Esophagus squamous epithelium (tissue), 5 donors: ENCODE data around the gene CFAP206. TPM values are rescaled to one million over a fixed set of nuclear protein-coding genes. Genes with fewer than 3 reads are reported as not detected.
A peak's percentile ranks its signal among the peaks of the same experiment; 100 is the strongest.

ENCODE experiments used
- DNase-seq: peaks from one replicate; lab custom pipeline; 2025; lab: John Stamatoyannopoulos, UW
- H3K27ac ChIP-seq, 4 donors: fragments of 200-600 bp; sonication (generic); one replicate each; pipeline ENCODE4 v1.5.1; 2016 to 2019; ENCODE audit warnings: mild to moderate bottlenecking in 1 of 4
- H3K27me3 ChIP-seq, 4 donors: fragments of 200-600 bp; sonication (generic); 1 replicate in 3 of 4; 2 replicates in 1 of 4; pipeline versions ENCODE4 v1.5.1 to v1.6.0; 2017 to 2021; ENCODE audit warnings: antibody characterized with exemption in 1 of 4
- H3K36me3 ChIP-seq, 3 donors: fragments of 200-600 bp; sonication (generic); one replicate each; pipeline ENCODE4 v1.5.1; 2016 to 2019
- H3K4me1 ChIP-seq, 3 donors: fragments of 200-600 bp; sonication (generic); one replicate each; pipeline ENCODE4 v1.5.1; 2017 to 2019
- H3K4me3 ChIP-seq, 4 donors: fragments of 200-600 bp; sonication (generic); 1 replicate in 3 of 4; 2 replicates in 1 of 4; pipeline ENCODE4 v1.5.1; 2016 to 2019; ENCODE audit warnings: mild to moderate bottlenecking in 2 of 4, moderate library complexity in 1 of 4
- H3K9me3 ChIP-seq, 3 donors: fragments of 200-600 bp; sonication (generic); one replicate each; pipeline ENCODE4 v1.5.1; 2016 to 2019
- CTCF ChIP-seq, 6 experiments: fragments of 450-650 bp in 4 of 6; fragments of 200-600 bp in 2 of 6; sonication (generic) in 2 of 6; IDR thresholded peaks; one replicate each; pipeline ENCODE4 v1.5.1; 2016 to 2019; ENCODE audit warnings: antibody characterized with exemption in 6 of 6, mild to moderate bottlenecking in 4 of 6, moderate library complexity in 4 of 6
- POLR2A ChIP-seq, 4 donors: fragments of 450-650 bp; IDR thresholded peaks; one replicate each; pipeline ENCODE4 v1.6.1; 2017; ENCODE audit warnings: antibody characterized with exemption in 4 of 4, mild to moderate bottlenecking in 4 of 4, moderate library complexity in 3 of 4
- WGBS, 2 donors: methylation state at CpG; one replicate each; pipeline ENCODE4 v1.1.5; 2018; 5-methylcytosine and 5-hydroxymethylcytosine counted together
- intact Hi-C: fragments of 100-400 bp; cut with DNase I; formaldehyde crosslinking; loops from one replicate; pipeline ENCODE4 v1.15.0; 2022
- total RNA-seq, 4 donors: library from RNA; depleted of rRNA; stranded (reverse); fragments of >200 nt; gene quantifications; one replicate each; pipeline ENCODE4 v1.1.0, GENCODE V29; 2016
- donor health status: DM: yes; HTN: yes; CAD: no.

The CFAP206 gene
- total RNA-seq, 4 donors from 2014 or later, result 0.26 TPM; not detected in 3

GRCh38 chr6:87396595-87397392, 11.0 kb upstream of the CFAP206 start:
- Histone ChIP-seq H3K27ac (no peak overlapping the region), H3K27me3 (no peaks in the 10 kb centered on the region), H3K9me3 (no peaks in the 10 kb centered on the region), H3K4me3 (no peak overlapping the region), H3K36me3 (no peaks in the 10 kb centered on the region), H3K4me1 (no peaks in the 10 kb centered on the region)
- DNase-seq, result no peak
- intact Hi-C loops, result no loop called here
- no peak for TF ChIP-seq CTCF (IDR thresholded peaks at IDR 0.05)
- no peak for TF ChIP-seq POLR2A (IDR thresholded peaks at IDR 0.05)
- 68 to 70% methylated on average over 10 of the region's 10 CpGs for WGBS, 2 donors

DNA sequence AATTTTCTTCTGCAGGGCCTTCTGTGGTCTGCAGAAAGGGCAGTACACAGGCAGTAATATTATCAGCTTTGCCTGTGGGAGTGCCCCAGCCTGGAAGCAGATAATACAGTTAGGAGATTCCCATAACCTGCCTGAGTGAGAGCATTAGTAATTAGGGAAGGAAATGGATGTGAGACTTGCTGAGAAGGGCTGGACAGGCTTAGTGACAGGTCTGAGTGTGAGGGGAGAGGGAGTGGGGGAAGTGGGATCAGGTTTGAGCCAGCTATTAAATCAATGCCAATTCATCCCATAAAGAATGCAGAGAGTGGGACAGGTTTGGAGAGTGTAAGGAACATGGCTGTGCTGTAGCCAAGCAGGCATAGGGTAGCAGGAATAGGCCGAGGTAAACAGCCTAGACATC, 10.1 kb upstream of the CFAP206 start:
- Histone ChIP-seq H3K4me3 (no peak overlapping the region), H3K27me3 (no peaks in the 10 kb centered on the region), H3K27ac (no peak overlapping the region), H3K4me1 (no peaks in the 10 kb centered on the region), H3K36me3 (no peaks in the 10 kb centered on the region), H3K9me3 (no peaks in the 10 kb centered on the region)
- TF ChIP-seq CTCF (IDR thresholded peaks at IDR 0.05) (no peak), POLR2A (IDR thresholded peaks at IDR 0.05) (no peak)
- intact Hi-C loops, result no loop called here
- WGBS, 2 donors, result 70 to 91% methylated on average over 1 of the region's 1 CpG
- DNase-seq, result no peak

GRCh38 chr6:87401832-87402231, 5.9 kb upstream of the CFAP206 start:
- intact Hi-C loops, result no loop called here
- TF ChIP-seq POLR2A (IDR thresholded peaks at IDR 0.05) (no peak), CTCF (IDR thresholded peaks at IDR 0.05) (no peak)
- no peaks in the 10 kb centered on the region for H3K27me3 ChIP-seq
- DNase-seq, result no peak
- H3K9me3 ChIP-seq, result no peaks in the 10 kb centered on the region
- H3K36me3 ChIP-seq, result no peaks in the 10 kb centered on the region
- no peak overlapping the region for H3K27ac ChIP-seq
- H3K4me1 ChIP-seq, result no peaks in the 10 kb centered on the region
- H3K4me3 ChIP-seq, result no peak overlapping the region
- WGBS, 2 donors, result 64 to 82% methylated on average over 3 of the region's 3 CpGs

- intact Hi-C loops, result no loop called here
- DNase-seq, result no peak
- peak overlapping the region; percentile 71 to 98 (median 82) for H3K4me3 ChIP-seq
- no peaks in the 10 kb centered on the region for H3K27me3 ChIP-seq
- H3K36me3 ChIP-seq, result no peaks in the 10 kb centered on the region
- H3K4me1 ChIP-seq, result peaks cover 0 to 13% (median 2%) of the 10 kb centered on the region in 3 donors
- H3K9me3 ChIP-seq, result no peaks in the 10 kb centered on the region
- WGBS, 2 donors, result 0 to 1% methylated on average over 10 of the region's 10 CpGs
- peak overlapping the region; percentile 77 to 90 (median 81) for H3K27ac ChIP-seq
- TF ChIP-seq CTCF (IDR thresholded peaks at IDR 0.05) (no peak), POLR2A (IDR thresholded peaks at IDR 0.05) (no peak)
Observed at GRCh38 chr6:87407561-87407900, 241 bp upstream of the CFAP206 start.

DNA sequence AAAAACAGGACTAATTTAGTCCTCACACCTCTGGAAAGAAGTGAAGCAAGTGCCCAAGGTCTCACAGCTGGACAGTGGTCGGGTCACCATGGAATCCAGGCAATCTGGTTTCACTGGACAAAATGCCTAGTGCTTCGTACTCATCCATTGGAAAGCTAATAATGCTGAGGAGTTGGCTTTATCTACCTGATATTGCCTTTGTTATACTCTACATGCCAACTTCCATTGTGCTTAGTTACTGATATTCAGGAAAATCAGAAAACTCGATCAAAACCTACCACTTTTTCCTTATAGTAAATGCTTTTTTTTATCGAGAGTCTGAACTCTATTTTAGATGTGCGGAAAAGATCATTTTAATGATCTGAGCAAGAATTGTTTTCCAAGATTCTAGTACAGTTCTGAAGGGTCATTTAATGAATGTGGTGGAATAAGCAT, 966 bp downstream of the CFAP206 start:
- H3K4me3 ChIP-seq, result peak overlapping the region; percentile 71 to 98 (median 82)

More for the DNA sequence above, 966 bp downstream of the CFAP206 start:
- WGBS, 2 donors, result 34 to 44% methylated on average over 5 of the region's 5 CpGs
- peaks cover 0 to 13% (median 2%) of the 10 kb centered on the region in 3 donors for H3K4me1 ChIP-seq
- H3K27me3 ChIP-seq, result no peaks in the 10 kb centered on the region
- no peaks in the 10 kb centered on the region for H3K9me3 ChIP-seq
- H3K36me3 ChIP-seq, result no peaks in the 10 kb centered on the region
- intact Hi-C loops, result no loop called here
- TF ChIP-seq POLR2A (IDR thresholded peaks at IDR 0.05) (no peak), CTCF (IDR thresholded peaks at IDR 0.05) (no peak)
- no peak for DNase-seq
- H3K27ac ChIP-seq, result peak overlapping the region; percentile 55 to 85 (median 82)
